Erythroblast (primary cell): ENCODE measurements around the gene ABHD2.
A peak's percentile ranks its signal among the peaks of the same experiment; 100 is the strongest.
"Not testable (repeated sequence)": the region's sequence is repeated elsewhere in the genome, so short reads cannot be mapped to it uniquely, and the experiment has no call there.

Experiments
- DNase-seq, 2 experiments: peaks; one replicate each; lab custom pipeline; 2025; lab: John Stamatoyannopoulos, UW
- GATA1 ChIP-seq: IDR thresholded peaks from 2 replicates; pipeline ENCODE4 v1.6.1; 2011; ENCODE audit warnings: low read depth, mild to moderate bottlenecking, control low read depth, low read length, moderate library complexity
- POLR2A ChIP-seq: IDR thresholded peaks from 2 replicates; pipeline ENCODE4 v1.6.1; 2011; ENCODE audit warnings: mild to moderate bottlenecking, low read length

The ABHD2 gene

GRCh38 chr15:89112341-89112971 is 24.2 kb downstream of the ABHD2 start:
- peak in 1 of 2 experiments; percentile 11 for DNase-seq
- TF ChIP-seq GATA1 (no peak), POLR2A (no peak)

DNA sequence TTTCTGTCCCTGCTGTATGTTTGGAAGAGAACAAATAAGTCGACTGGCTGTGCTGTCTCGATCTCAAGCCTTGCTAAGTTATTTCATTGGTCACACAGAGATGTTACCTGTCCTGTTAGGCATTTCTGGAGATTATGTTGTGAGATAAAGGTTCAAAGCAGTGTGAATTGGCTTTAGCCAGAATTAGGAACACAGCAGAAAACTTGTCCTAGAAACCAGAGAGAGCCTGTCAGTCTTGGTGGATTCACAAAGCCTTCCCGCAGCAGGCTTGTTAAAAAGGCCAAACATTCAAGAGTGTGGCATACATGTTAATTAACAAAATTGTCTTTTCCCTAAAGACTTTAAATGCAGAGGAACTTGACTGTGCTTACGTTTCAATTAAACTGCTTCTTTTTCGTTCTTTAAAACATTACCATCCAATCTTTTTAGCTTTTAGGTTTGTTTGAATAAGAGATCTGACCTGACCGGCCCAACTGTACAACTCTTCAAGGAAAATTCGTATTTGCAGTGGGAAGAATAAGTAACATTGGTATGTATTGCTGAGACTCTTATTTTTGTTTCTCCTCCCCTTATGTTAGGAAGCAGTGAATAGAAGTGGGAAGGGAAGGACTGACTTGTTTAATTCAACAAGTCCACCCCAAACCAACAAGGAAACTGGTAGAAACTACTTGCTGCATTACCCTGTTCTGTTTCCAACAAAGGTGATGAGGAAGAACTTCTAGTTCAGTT is 25.2 kb downstream of the ABHD2 start:
- TF ChIP-seq GATA1, result no peak
- TF ChIP-seq POLR2A, result no peak
- DNase-seq, result no peak

DNA sequence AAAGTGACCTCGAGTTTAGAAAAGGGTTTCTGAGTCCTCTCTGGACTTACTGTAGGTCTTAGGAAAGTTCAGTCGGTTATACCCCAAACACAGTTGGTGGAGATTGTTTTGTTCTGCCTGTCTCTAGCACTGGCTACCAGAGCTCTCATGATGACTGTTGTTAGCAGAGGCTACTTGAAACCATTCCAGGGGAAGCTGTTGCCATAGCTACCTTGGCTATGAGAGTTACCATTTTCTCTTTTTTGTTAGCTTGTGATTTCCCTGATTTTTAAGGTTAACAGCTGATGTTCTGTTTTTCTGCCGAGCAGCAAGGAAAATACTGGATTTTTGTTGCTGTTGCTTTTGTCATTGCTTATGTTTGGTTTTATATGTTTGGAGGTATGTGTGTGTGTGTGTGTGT is 26.7 kb downstream of the ABHD2 start:
- TF ChIP-seq GATA1 (no peak), POLR2A (no peak)
- no peak for DNase-seq

DNA sequence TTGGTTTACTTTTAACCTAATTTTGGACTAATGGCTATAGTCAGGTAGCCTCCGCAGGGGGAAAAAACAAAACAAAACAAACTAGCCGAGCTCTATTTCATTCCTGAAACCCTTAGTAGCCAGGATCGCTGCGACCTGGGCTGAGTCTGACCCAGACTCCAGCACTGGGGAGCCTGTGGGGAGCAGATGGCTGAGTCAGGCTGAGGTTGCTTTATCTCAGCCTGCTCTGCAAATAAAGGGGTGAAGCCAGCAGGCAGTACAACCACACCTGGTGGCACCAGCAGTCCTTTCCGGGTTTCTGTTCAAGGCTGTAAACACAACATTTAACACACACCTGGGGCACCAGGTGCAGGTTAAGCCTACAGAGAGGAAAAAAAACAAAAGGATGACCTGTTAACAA is 27.3 kb downstream of the ABHD2 start:
- DNase-seq, result peak in 1 of 2 experiments; percentile 21
- no peak for TF ChIP-seq GATA1
- no peak for TF ChIP-seq POLR2A

DNA sequence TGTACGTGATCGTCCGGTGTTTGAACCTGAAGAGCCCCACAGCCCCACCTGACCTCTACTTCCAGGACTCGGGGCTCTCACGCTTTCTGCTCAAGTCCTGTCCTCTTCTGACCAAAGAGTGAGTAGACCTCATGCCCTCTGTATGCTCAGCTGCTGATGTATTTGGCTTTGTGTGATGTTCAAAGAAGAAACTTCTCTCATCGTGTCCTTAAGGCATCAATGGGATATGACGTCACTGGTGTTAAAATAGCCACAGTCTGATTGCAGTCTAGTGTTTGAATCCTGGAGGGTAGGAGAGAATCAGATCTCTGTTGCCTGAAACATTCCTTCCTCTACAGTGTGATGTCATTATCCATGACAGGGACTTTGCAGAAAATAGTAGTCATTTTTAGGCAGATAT is 28.1 kb downstream of the ABHD2 start:
- DNase-seq, result no peak
- no peak for TF ChIP-seq GATA1
- TF ChIP-seq POLR2A, result no peak

DNA sequence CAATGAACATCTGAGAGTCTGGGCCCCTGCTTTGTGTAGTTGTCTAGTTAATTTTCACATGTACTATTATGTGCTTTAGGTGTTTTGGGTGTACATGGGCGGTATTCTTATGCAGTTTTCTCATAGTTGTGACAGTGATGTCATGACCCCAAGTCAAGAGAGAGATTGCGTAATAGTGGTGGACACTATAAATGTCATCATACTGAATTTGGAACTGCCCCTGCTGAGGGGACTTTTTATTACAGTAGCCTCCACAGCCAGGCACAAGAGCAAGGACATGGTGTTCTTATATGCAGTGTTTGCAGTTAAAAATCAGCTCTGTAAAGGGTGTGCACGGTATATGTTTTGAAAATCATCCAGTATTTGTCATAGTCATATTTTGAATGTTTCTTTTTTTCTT is 29.5 kb downstream of the ABHD2 start:
- no peak for DNase-seq

DNA sequence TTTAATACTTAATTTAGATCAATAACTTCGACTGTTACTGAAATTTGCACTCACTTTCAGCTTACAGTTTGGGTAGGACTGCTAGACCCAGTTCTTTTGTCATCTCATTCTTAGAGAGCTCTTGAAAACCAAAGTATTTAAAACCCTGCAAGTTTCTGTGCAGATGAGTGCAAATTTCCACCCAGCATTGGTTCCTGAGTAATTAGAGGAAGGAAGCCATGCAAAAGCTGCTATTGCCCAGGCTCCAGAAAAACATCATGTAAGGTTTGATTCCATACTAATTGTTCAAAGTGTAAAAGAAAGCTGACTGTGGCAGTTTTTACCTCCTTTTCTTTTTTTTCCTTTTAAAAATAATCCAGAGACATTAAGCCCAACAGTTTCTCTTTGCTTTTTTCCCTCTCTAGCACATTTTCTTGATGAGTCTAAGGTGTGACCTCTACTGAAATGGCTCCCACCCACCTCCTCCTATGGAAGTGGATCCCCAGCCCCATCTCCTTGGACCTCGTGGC is 30.3 kb downstream of the ABHD2 start:
- TF ChIP-seq POLR2A (no peak), GATA1 (no peak)
- no peak for DNase-seq

More for the DNA sequence above, 29.5 kb downstream of the ABHD2 start:
- TF ChIP-seq GATA1 (no peak), POLR2A (no peak)

DNA sequence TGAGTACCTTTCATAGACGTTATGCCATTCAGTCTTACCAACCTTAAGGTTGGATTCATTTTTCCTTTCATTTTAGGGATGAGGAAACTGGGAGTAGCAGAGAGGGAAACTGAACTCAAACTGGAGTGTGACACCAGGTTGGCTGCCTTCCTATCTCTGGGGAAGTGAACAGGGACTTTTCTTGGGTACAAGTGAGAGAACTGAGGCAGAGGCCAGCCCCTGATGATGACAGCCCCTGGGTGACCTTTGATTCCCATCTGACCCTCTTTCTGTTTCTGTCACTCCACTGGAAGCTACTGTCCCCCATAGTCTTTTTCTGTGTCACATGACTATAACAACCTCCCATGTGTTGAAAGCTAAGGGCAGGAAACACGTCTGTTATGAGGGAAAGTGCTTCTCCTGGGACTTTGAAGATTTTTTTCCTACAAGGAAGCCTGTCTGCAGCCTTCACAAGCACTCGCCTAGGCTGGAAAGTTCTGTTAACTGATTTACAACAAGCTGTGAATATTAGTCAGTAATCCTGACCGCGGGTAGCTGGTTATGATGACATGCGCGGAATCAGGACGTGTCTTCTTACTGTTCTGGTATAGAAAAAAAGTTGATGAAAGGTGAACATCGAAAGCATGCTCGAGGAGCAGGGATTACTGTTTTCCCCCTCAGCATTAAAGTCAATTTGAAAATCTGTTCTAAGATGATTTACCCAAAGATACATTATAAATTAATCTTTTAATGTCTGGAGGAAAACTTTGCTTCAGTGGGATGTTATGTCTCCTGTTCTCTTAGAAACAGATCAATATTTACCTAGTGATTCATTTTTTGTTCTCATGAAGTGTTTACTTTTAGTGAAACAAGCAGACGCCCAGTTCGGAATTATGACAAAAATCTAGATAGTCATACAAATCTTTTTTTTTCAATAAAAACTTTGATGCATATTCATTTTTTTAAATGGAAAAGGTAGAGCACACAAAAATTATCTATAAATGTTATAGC is 31.5 kb downstream of the ABHD2 start:
- TF ChIP-seq GATA1 (no peak), POLR2A (no peak)
- no peak for DNase-seq

GRCh38 chr15:89120479-89121000 is 32.3 kb downstream of the ABHD2 start:
- not testable (repeated sequence) for DNase-seq

- TF ChIP-seq GATA1 (no peak), POLR2A (no peak)
- no peak for DNase-seq
These were observed 33.2 kb downstream of the ABHD2 start for GRCh38 chr15:89121414-89121813.

DNA sequence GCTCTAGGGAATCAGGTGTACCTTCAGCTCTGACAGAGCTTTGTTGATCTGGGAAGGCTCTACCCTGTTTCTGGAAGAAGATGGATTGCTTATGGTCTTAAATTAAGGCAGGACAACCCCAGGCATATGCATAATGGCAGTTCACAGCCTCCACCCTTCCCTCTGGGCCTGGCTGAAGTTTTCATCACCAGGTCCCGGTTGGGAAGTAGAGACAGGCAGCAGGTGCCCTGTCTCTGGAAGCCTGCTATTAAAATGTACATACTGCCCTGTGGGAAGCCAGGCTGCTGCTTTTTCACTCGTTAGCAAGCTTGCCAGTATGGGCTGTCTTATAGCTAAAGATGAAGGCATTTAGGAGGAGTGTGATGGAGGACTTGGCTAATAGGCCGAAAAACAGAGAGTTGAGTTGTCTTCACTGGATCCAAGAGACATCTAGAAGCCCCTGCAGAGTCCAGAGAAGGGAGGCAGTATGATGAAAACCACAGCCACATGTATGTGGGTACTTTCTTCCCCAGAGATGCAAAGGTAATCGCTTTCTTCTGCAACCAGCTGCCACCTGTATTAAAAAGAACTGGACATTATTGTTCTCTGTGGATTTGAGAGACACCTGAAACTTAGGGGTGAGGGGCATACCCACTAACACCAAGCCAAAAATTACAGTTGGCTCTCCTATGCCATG is 34.4 kb downstream of the ABHD2 start:
- no peak for TF ChIP-seq GATA1
- no peak for TF ChIP-seq POLR2A
- DNase-seq, result no peak

- TF ChIP-seq GATA1 (no peak), POLR2A (no peak)
- no peak for DNase-seq
These were observed 34.9 kb downstream of the ABHD2 start for GRCh38 chr15:89123181-89123525.
